ENCODE data around the gene TSHZ2. TPM values are rescaled to one million over a fixed set of nuclear protein-coding genes. Genes with fewer than 3 reads are reported as not detected.

Gene TSHZ2
- total and polyA plus RNA-seq, 2 donors (not counting 1 experiment from before 2014, with no cell fraction given): 1.00 to 5.7 TPM

GRCh38 chr20:53037621-53038020 is 65.5 kb downstream of the TSHZ2 start:
- Mint-ChIP-seq H3K4me1 (peaks cover 12% of the 10 kb centered on the region), H3K27me3 (no peaks in the 10 kb centered on the region), H3K9me3 (ENCODE audit: insufficient read depth) (no peaks in the 10 kb centered on the region), H3K4me3 (no peak overlapping the region), H3K27ac (no peak overlapping the region)
- no peaks in the 10 kb centered on the region for H3K36me3 ChIP-seq (replicated peaks in 1 of 2; ENCODE audit: control extremely low read depth in 1 of 2, control insufficient read depth in 1 of 2, extremely low read depth in 1 of 2, insufficient read depth in 2 of 2, low read length in 1 of 2)
- 95% methylated on average over 10 of the region's 10 CpGs for WGBS (ENCODE audit: insufficient coverage)
- TF ChIP-seq CTCF (IDR thresholded peaks at IDR 0.05): no peak
- no peak for TF ChIP-seq EZH2 (IDR thresholded peaks at IDR 0.05; ENCODE audit: borderline replicate concordance, insufficient read depth, low read depth, low read length, poor library complexity, severe bottlenecking)
- DNase-seq (no peak), ATAC-seq (ENCODE audit: low read depth) (no peak)
- intact Hi-C loops (cut with micrococcal nuclease): no loop called here
- peaks cover 0 to 6% of the 10 kb centered on the region in 2 donors for H3K4me1 ChIP-seq (ENCODE audit: control insufficient read depth in 2 of 2, insufficient read depth in 2 of 2, low read length in 2 of 2)
- H3K4me2 ChIP-seq (replicated peaks; ENCODE audit: low read depth, low read length, poor library complexity, severe bottlenecking): no peak overlapping the region
- H3K79me2 ChIP-seq (ENCODE audit: control insufficient read depth, insufficient read depth, low read length): no peaks in the 10 kb centered on the region
- ChIA-PET CTCF (interaction anchor here (0.7 kb wide), 1 partner anchor 9 kb away, joined by 3 read pairs; no protein-coding TSS in a partner anchor), POLR2A (no interaction called here)
- no peak overlapping the region for H3K4me3 ChIP-seq (ENCODE audit: control extremely low read depth in 1 of 5, extremely low read depth in 1 of 5, insufficient read depth in 1 of 5, low read depth in 2 of 5, low read length in 4 of 5)
- no peaks in the 10 kb centered on the region for H3K27me3 ChIP-seq (replicated peaks in 1 of 4; ENCODE audit: control extremely low read depth in 1 of 4, control insufficient read depth in 3 of 4, insufficient read depth in 4 of 4, low read length in 3 of 4)
- H2AFZ ChIP-seq (ENCODE audit: insufficient read depth, low read depth, low read length, poor library complexity, severe bottlenecking): no peak overlapping the region
- H4K20me1 ChIP-seq (ENCODE audit: control insufficient read depth, insufficient read depth, low read length, poor library complexity, severe bottlenecking): no peaks in the 10 kb centered on the region
- peaks cover 0 to 6% (median 0%) of the 10 kb centered on the region in 3 donors for H3K9me3 ChIP-seq (ENCODE audit: control extremely low read depth in 1 of 3, control insufficient read depth in 2 of 3, insufficient read depth in 1 of 3, low read length in 2 of 3)
- H3K27ac ChIP-seq (ENCODE audit: low read length in 2 of 2): no peak overlapping the region
- no peak overlapping the region for H3K9ac ChIP-seq (ENCODE audit: low read length)

GRCh38 chr20:53038299-53038698 is 66.1 kb downstream of the TSHZ2 start:
- peaks cover 0 to 6% of the 10 kb centered on the region in 2 donors for H3K4me1 ChIP-seq (ENCODE audit: control insufficient read depth in 2 of 2, insufficient read depth in 2 of 2, low read length in 2 of 2)
- intact Hi-C loops (cut with micrococcal nuclease): no loop called here

More at GRCh38 chr20:53038299-53038698, 66.1 kb downstream of the TSHZ2 start:
- Histone ChIP-seq H3K79me2 (ENCODE audit: control insufficient read depth, insufficient read depth, low read length) (no peaks in the 10 kb centered on the region), H4K20me1 (ENCODE audit: control insufficient read depth, insufficient read depth, low read length, poor library complexity, severe bottlenecking) (no peaks in the 10 kb centered on the region), H3K36me3 (replicated peaks in 1 of 2; ENCODE audit: control extremely low read depth in 1 of 2, control insufficient read depth in 1 of 2, extremely low read depth in 1 of 2, insufficient read depth in 2 of 2, low read length in 1 of 2) (no peaks in the 10 kb centered on the region), H2AFZ (ENCODE audit: insufficient read depth, low read depth, low read length, poor library complexity, severe bottlenecking) (no peak overlapping the region), H3K27me3 (replicated peaks in 1 of 4; ENCODE audit: control extremely low read depth in 1 of 4, control insufficient read depth in 3 of 4, insufficient read depth in 4 of 4, low read length in 3 of 4) (no peaks in the 10 kb centered on the region), H3K4me3 (ENCODE audit: control extremely low read depth in 1 of 5, extremely low read depth in 1 of 5, insufficient read depth in 1 of 5, low read depth in 2 of 5, low read length in 4 of 5) (no peak overlapping the region), H3K4me2 (replicated peaks; ENCODE audit: low read depth, low read length, poor library complexity, severe bottlenecking) (no peak overlapping the region), H3K27ac (ENCODE audit: low read length in 2 of 2) (no peak overlapping the region), H3K9ac (ENCODE audit: low read length) (no peak overlapping the region), H3K9me3 (ENCODE audit: control extremely low read depth in 1 of 3, control insufficient read depth in 2 of 3, insufficient read depth in 1 of 3, low read length in 2 of 3) (peaks cover 0 to 6% (median 0%) of the 10 kb centered on the region in 3 donors)
- WGBS (ENCODE audit: insufficient coverage): no CpG with 5 or more reads among the region's 2 CpGs
- ChIA-PET POLR2A (no interaction called here), CTCF (interaction anchor here (0.7 kb wide), 1 partner anchor 9 kb away, joined by 3 read pairs; no protein-coding TSS in a partner anchor)
- H3K27me3 Mint-ChIP-seq: no peaks in the 10 kb centered on the region
- ATAC-seq (ENCODE audit: low read depth) (no peak), DNase-seq (no peak)
- H3K4me3 Mint-ChIP-seq: no peak overlapping the region
- TF ChIP-seq EZH2 (IDR thresholded peaks at IDR 0.05; ENCODE audit: borderline replicate concordance, insufficient read depth, low read depth, low read length, poor library complexity, severe bottlenecking) (no peak), CTCF (IDR thresholded peaks at IDR 0.05) (no peak)
- H3K27ac Mint-ChIP-seq: no peak overlapping the region
- H3K9me3 Mint-ChIP-seq (ENCODE audit: insufficient read depth): no peaks in the 10 kb centered on the region
- H3K4me1 Mint-ChIP-seq: peaks cover 12% of the 10 kb centered on the region
